NCI-H1105 treated with DMSO at 0.1 percent for 48 hours (cell line): ENCODE measurements around the gene SLBP.
A peak's percentile ranks its signal among the peaks of the same experiment; 100 is the strongest.

Source experiments
- DNase-seq: peaks from one replicate; lab custom pipeline; 2025; lab: John Stamatoyannopoulos, UW

SLBP gene

DNA sequence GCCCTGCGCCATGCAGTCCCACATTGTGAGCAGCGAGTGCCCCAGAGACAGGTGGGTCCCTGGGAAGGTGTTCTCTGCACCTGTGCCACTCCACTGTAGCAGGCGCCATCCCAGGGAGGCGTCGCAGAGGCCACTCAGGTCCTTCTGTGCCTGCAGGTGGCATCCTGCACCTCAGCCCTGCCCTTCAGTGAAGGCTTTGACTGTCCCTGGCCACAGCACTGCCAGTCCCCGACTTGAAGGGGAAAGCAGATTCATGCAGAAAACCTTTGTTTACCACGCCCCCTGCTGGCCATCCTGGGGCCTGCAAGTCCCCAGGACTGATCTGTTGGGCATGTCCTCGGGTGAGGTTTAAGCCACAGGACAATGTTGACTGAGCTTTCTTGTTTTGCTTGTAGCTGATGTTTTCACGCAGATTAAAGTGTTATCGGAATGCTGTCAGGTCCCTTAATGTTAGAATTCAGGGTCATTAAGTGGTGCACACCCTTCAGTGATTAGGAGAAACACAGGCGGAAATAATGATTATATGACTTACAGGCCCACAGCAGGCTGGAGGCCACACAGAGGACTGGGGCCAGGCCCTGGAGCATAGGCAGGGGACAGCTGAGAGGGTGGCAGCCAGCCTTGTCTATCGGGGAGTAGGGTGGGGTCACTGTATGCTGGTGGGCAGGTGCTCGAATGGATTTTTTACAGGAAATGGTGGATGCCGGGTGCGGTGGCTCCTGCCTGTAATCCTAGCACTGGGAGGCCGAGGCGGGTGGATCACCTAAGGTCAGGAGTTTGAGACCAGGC is 14.2 kb upstream of the SLBP start:
- DNase-seq = peak; percentile 34

DNA sequence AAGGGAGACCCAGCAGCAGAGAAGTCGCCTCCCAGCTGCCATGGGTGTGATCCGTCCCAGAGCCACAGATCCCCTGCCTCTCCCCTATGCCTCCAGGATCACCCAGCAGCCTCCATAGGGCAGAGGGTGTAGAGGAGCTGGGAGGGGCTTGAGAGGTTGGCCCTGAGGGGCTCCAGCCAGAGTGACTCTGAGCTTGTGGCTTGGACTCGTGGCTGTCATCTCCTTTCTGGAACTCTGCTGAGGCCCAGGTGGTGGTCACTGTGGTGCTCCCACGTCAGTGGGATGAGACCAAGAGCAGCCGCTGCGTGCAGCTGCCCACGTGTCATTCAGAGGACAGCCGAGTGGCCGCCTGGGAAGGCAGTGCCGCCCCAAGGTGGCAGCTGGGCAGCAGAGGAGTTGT is 13.4 kb upstream of the SLBP start:
- DNase-seq = no peak

DNA sequence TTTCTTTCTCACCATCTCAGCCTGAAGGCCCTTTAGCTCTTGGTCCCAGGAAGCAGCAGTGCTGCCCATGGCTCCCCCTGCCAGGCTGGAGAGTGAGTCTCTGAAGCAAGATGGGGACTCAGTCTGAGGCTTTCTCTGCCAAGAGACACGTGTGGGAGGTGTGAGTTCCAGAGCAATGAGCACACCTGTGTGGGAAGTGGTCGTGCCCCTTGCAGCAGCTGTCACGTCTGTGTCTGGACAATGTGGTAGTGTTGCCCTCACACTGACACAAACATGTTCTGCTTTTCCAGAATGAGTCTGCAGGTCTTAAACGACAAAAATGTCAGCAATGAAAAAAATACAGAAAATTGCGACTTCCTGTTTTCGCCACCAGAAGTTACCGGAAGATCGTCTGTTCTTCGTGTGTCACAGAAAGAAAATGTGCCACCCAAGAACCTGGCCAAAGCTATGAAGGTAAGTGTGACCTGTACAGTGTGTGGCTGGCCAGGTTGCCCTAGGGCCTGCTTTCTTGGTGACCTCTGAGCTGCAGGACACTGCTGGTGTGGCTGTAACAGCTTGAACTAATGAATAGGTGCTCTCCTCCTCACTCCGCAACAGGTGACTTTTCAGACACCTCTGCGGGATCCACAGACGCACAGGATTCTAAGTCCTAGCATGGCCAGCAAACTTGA is 11.1 kb upstream of the SLBP start:
- no peak for DNase-seq

DNA sequence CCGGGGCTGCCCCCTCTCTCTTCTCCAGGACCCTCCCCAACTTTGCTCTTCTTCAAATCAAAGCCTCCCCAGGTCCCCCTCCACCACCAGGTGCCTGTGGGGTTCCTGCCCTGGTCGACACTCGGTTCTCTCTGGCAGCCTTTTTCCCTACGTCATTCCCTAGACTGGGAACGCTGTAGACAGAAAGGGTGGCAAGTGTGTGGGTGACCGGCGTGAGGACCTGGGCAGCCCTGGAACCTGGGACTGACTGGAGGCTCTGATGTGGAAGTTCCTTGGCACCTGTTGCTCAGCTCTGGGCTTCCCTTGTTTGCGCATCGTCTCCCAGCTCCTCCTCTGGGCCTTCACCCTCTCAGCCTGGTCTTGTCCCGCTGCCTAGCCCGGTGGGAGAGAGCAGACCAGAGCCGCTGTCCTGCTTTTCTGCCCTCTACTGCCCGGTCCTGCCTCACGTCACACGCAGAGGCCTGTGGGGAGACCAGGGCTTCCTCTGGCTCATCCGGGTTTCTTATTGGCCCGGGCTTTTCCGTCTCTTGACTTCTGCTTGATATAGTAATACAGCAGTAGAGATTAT is 10.5 kb upstream of the SLBP start:
- DNase-seq = no peak

DNA sequence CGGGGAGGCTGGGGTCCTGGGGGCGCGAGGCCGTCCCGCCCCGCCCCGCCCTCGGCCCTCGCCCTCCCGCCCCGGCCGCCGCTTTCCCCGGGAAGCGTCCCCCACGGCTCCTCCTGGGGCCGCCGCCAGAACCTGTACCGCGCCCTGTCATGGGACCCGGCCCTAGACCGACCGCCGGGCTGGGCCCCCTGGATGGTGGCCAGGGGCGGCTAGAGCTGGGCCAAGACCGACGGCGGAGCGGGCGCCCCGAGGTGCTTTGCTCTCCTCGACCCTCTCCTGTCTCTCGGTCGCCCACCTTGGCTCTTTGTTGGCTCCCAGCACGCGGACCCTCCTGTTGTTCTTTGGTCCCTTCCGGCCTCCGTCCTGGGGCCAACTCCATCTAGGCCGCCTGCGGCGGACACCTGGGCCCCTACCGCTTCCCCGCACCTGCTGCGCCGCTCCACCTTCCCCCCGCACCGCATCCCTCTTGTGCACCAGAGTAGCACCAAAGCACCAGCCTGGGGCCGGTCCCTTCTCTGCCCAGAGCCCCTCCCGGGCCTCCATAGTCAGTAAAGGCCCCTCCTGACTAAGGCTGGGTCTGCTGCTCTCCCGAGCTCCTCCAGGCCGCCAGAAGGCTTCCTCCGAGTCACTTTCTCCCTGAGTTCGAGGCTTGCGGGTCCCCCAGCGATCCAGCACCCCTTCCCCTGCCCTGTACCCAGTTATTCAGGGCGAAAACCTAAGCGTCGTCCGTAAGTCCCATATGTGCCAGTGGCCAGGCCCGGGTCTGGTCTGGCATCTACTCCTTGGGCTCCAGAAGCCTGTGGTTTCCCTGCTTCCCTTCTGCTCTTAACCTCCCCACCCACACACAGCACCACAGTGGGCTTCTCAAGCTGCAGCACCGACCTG is 9.8 kb upstream of the SLBP start:
- DNase-seq = no peak

DNA sequence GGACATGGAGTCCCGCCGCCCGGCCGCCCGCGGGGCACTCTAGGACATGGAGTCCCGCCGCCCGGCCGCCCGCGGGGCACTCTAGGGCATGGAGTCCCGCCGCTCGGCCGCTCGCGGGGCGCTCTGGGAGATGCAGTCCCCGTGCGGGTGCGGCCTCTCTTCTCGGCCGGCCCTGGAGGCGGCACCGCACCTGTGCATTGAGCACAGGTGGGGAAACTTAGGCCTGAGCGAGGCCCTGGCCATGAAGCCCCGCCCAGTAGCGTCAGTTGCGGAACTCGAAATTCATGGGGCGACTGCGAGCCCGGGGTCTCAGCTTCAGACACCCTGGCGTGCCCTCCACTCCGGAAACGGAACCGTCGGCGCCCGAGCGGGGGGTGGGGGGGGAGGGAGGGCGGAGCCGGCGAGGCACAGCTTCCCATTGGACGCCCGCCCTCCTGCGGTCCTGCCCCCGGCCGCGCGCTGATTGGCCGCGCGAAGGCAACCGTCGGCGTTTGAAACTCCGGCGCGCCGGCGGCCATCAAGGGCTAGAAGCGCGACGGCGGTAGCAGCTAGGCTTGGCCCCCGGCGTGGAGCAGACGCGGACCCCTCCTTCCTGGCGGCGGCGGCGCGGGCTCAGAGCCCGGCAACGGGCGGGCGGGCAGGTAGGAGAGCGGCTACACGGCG is 9.0 kb upstream of the SLBP start, which contains the start of the genes TACC3 and TMEM129:
Gene TACC3, plus strand, starts transcription at position 519 of the 663 bp plus-strand sequence. CDS start 1,901 bp downstream, outside the sequence.
Gene TMEM129, minus strand, starts transcription at position 321 of the 663 bp plus-strand sequence. CDS start 486 bp downstream, outside the sequence.
- peak; percentile 91 for DNase-seq

DNA sequence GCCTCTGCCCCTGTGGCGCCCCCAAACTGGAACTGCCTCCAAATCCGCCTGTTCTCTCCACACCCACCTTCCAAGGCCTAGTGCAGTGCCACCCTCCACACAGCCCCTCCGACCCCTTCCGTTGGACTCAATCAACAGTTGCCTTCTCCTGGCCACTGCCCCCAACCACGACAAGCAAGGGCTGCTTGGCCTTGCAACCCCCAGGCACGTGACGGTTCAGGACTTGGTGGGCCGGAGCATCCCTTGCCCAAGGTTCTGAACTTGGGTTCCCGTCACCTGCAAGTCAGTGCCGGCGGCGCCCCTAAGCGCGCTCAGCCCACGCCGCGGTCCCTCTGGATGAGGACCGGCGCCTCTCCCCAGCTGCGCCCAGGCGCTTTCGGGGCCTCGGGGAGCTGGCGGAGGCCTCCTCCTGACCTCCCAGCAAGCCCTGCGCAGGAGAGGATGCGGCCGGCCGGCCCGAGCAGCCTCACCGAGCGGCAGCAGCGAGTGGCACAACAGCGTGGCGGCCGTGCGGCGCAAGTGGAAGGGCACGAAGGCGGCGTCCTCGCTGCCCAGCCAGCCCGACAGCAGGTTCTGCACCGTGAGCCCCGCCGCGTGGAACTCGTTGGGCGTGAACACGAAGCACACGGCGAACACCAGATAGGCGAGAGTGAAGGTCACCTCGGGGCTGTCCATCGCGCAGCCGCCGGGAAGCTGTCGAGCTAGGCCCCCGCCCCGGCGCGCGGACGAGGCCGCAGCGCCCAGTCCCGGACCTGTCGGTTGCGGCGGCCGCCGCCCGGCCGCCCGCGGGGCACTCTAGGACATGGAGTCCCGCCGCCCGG is 8.3 kb upstream of the SLBP start:
- no peak for DNase-seq

DNA sequence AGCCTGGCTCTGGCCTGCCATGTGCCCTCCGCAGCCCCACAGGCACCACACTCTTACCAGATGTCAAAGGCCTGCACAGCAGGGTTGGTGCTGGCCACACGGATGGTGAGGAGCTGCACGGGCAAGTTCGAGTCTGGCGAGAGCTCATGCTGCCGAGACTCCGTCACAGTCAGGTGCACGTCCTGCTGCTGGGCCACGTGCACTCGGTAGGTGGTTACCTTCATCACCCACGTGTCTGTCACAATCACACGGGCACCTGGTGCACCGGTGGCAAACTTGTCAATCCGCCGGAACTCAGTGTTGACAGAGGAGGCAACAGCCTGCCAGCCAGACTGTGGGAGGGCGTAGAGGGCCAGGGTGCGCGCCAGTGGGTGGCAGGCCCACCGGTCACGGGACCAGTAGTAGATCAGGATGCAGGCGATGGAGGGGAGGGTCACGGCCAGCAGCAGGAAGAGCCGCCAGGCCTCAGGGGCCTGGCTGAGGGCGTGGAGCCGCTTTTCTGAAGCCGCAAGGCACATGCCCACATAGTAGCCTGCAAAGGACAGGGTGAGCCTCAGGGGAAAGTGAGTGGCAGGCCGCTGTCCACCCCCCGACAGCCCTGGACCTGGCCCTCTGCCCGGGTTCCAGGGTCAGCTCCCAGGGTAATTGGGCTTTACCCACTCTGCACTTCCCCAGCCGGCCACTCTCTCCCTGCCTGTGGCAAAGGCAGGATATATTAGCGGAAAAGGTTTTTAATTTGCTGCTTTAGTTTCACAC is 6.2 kb upstream of the SLBP start:
- no peak for DNase-seq

DNA sequence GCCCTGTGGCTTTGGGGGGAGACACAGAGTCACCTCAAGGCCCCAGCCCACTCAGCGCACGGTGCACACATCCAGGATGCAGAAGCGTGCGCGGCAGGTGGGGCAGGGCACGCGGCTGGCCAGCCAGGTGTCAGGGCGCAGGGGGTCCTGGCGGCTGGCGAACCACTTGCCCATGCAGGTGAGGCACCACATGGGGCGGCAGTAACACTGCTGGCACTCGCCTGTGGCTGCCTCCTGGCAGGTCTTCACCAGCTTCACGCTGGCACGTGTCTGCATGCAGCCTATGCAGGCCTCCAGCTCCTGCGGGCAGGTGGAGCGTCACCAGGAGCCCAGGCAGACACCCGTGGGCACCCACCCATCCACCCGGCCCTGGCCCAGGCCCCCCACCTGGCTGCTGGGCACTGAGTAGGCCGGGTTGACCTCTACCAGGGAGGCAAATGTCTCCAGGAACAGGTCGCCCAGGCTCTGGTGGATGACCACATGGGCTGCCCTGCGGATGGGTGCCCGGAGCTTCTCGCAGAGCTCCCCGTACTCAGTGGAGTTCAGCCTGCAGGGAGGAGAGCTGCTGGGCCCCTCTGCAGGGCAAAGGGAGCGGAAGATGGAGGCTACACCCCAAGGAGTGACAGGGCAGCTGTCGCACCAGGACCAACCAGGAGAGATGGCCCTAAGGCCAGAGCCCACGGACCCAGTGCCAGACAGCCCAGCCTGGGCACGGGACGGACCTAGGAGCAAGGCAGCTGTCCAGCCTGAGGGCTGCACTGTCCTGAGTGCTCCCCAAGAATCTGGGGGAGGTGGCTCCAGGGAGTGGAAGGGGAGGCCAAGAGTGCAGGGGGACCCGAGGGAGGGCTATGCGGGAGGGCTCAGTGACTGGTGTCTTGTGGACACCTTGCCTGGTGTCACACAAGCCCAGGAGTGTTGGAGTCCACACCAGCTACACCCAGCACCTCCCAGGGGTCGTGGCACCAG is 5.3 kb upstream of the SLBP start:
- DNase-seq = no peak

DNA sequence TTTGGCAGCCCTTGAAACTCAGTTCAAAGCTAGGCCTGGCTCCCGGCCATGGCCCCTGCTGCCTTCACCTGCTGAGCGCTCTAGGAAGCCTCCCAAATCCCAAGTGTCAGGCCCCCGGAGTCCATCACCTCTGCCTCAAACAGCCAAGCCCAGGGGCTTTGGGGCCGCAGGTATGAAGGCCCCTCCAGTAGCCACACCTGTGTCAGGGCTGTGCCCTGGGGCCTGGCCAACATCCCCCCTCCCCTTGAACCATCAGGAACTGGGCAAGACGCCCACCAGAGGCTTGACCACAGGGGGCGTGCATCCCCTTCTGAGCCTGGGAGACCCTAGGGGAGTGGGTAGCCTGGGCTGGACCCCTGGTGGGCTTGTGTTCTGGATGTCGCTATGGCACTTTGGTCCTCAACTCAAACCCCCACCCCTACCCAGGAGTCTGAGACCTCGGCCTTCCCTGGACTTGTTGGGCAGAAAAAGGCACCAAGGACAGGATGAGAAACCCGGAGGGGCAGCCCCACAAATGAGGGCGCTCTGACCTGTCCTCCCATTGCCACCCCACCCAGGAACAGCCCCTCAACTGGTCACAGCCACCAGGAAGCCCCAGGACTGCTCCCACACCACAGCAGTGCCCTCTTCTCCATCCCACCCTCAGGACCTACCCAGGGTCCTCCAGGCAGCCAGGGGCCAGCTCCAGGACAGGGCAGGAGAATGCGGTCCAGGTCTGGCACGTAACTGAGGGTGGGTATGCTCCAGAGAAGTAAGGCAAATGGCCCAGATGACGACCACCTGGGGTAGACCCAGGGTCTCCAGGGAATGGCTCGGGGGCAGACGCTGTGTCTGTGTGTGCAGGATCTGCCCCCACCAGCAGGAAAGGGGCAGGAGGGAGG is 4.2 kb upstream of the SLBP start:
- no peak for DNase-seq

DNA sequence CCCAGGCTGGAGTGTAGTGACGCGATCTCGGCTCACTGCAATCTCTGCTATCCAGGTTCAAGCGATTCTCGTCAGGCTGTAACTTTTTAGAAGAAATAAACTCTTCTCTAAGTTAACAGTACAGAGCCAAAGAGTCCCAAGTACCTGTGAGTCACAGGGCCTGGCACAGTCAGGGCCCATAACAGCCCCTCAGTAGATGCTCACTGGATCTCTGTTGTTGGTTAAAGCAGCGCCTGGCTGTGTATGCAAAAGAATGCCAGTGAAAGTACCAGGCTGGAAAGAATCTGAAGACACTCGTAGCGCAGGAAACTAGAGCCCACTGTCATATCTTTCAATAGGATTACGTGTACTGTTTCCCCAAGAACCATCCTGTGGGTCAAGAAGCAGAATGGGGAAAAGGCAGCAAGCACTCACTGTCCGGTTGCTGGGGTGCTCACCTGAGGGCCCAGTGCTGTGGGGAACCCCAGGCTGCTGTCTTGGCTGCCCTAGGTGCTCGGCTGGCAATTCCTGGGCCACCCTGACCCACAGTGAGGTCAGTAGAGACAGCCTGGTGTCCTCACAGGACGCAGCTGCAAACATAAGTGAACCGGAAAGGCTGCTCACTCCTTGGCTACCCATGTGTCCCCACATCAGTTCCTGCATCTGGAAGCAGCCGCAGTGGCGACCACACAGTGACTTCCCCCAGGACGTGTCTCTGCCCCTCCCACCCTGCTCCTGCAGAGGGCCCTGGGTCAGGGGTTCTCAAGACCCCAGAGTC is 3.1 kb upstream of the SLBP start:
- DNase-seq = no peak

DNA sequence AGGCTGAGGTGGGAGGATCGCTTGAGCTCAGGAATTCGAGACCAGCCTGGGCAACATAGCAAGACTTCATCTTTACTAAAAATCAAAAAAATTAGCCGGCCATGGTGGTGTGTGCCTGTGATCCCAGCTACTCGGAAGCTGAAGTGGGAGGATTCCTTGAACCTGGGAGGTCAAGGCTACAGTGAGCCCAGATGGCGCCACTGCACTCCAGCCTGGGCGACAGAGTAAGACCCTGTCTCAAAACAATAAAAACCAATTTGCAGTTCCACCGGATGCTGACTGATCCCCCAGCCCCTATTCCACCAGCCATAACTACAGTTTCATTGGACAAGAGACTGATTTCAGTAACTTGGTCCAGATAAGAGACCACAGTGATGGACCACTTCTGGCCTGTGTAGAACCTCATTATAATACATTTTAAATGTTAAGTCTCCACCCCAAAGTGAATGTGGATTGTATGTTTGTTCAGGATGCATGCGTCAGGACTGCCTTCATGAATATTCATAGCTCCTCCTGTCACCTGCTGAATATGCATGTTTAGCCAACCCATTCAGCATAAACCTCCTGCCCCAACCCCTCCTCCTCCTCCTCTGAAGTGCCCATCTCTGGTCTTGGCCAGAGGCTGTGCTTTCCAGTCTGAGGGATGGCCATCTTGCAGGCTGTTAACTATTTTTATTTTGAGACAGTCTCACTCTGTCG is 2.3 kb upstream of the SLBP start:
- no peak for DNase-seq

DNA sequence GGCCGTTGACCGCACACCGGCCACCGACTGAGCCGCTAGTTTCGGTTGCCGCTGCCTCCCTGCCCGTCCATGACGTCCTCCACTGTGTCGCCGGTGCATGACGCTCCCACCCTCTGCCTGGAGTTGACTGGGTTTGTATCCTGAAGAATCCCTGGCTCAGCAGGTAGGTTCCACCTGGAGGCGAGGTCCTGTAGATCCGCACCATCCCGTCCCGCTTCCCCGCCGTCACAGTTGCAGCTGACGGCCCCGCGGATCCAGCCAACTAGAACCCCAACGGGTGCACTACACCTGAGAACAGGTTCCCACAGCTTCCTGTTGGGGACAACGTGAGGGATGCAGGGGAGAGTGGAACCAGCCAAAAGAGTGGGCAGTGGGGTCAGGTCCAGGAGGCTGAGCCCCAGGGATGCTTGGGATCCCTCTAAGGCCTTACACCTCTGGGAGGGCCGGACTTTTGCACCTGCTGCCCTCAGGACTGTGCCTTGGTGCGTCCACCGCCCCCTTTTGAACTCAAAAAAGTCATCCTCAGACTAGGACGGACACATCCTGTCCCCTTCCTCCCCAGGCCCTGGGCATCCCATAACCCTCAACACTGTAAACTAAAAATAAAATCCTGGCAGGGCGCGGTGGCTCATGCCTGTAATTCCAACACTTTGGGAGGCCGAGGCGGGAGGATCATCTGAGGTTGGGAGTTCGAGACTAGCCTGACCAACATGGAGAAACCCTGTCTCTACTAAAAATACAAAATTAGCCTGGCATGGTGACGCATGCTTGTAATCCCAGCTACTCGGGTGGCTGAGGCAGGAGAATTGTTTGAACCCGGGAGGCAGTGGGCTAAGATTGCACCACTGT is 1.1 kb upstream of the SLBP start:
- DNase-seq = no peak

DNA sequence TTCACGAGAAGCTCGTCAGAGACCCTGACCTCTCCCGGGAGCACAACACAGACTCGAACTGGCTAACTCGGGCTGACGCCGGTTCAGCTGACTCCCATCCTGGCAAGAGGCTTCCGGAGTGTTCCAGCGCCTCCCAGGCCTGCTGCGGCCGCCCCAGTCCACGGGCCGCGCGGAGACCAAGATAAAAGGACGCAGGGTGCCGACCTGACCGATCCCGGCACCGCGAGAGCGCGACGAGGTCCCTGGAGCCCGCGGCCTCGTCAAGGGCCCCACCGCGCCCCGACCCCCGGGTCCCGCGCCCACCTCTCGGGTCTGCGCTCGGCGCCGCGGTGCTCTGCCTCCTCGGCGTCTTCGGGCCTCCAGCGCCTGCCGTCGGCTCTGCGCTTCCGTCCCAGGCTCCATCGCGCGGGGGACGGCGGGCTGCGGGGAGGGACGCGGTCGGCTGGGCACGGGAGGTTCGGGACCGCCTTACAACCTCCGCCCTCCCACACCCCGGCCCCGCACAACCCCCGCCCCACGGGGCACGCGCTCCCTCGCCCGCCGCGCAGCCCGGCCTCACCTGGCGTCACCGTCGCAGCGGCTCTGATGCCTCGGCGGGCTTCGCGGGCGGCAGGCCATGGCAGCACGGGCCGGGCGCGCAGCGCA is 426 bp downstream of the SLBP start:
- no peak for DNase-seq

DNA sequence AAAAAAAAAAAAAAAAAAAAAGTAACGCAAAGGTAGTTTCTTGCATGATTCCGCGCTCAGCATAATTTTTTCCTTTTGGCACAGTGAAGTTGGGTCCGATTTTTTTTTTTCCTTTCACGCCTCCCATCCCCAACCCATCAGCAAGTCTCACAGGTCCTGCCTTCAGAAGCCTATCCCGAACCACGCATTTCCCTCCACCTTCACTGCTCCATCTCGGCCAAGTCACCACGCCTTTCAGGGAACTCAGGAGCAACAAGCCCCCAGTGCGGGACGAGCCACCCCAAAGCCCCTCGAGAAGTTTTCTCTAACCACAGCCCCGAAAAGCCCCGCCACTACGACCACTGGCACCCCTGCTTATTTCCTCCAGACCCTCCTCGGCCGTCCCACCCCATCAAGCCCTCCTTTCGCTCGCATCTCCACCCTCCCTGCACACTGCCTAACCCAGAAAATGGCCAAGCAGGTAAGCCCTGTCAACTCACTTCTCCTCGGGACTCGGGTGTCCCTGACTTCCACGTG is 1.0 kb downstream of the SLBP start:
- no peak for DNase-seq
